HCT116 (cell line): Measurements from ENCODE around the gene EFL1. TPM values are rescaled to one million over a fixed set of nuclear protein-coding genes. Genes with fewer than 3 reads are reported as not detected.

Experiments used
- total RNA-seq: library from RNA; stranded (reverse); gene quantifications from one replicate; pipeline ENCODE4 v1.2.1, GENCODE V29; 2021; ENCODE audit not compliant: unreplicated experiment

EFL1 gene
- total RNA-seq, 1 experiment from 2014 or later, result 12.7 TPM

Other genes with a start within 250 kb of the EFL1 start
- gene MEX3B, start 216.7 kb downstream of the EFL1 start, total RNA-seq, result 1.9 TPM
- gene SAXO2, start 84 bp upstream of the EFL1 start, total RNA-seq, result 5.7 TPM
- gene GOLGA6L10, start 86.7 kb upstream of the EFL1 start, total RNA-seq, result 1.2 TPM
- gene GOLGA6L9, start 167.1 kb upstream of the EFL1 start, total RNA-seq, result 4.3 TPM